Heart left ventricle (tissue), 16 donors: ENCODE data around the gene DNM3. TPM values are rescaled to one million over a fixed set of nuclear protein-coding genes. Genes with fewer than 3 reads are reported as not detected.
A peak's percentile ranks its signal among the peaks of the same experiment; 100 is the strongest.

Experiments
- ATAC-seq, 4 donors: fragments of 200-7000 bp; cut with Tn5 transposase; one replicate each; pipeline ENCODE4 v1.9.1; 2020 to 2022; ENCODE audit warnings: moderate library complexity in 4 of 4, mild to moderate bottlenecking in 3 of 4, moderate number of reproducible peaks in 1 of 4
- DNase-seq, 5 donors: peaks; one replicate each; pipeline ENCODE4 v3.0.0-alpha.2; 2020
- H3K27ac ChIP-seq, 12 donors: fragments of 200-600 bp; sonication (generic) in 4 of 12; one replicate each; pipeline versions ENCODE4 v1.5.0 to v1.8.0; 2016 to 2022; ENCODE audit warnings: mild to moderate bottlenecking in 2 of 12
- H3K27me3 ChIP-seq, 9 donors: fragments of 200-600 bp; sonication (generic) in 2 of 9; one replicate each; pipeline versions ENCODE4 v1.5.1 to v1.8.0; 2016 to 2022; ENCODE audit warnings: mild to moderate bottlenecking in 3 of 9
- H3K36me3 ChIP-seq, 9 donors: fragments of 200-600 bp; sonication (generic) in 2 of 9; one replicate each; pipeline versions ENCODE4 v1.5.0 to v1.8.0; 2018 to 2022; ENCODE audit warnings: mild to moderate bottlenecking in 2 of 9
- H3K4me1 ChIP-seq, 12 donors: fragments of 200-600 bp; sonication (generic) in 4 of 12; one replicate each; pipeline versions ENCODE4 v1.5.0 to v1.8.0; 2016 to 2022; ENCODE audit warnings: mild to moderate bottlenecking in 3 of 12
- H3K4me3 ChIP-seq, 12 donors: fragments of 200-600 bp; sonication (generic) in 4 of 12; one replicate each; pipeline versions ENCODE4 v1.5.0 to v1.8.0; 2017 to 2022; ENCODE audit warnings: mild to moderate bottlenecking in 9 of 12, moderate library complexity in 4 of 12
- H3K9me3 ChIP-seq, 12 donors: fragments of 200-600 bp; sonication (generic) in 4 of 12; one replicate each; pipeline versions ENCODE4 v1.5.0 to v1.8.0; 2016 to 2022; ENCODE audit warnings: mild to moderate bottlenecking in 1 of 12
- CTCF ChIP-seq, 12 donors: fragments of 200-600 bp; sonication (generic) in 4 of 12; IDR thresholded peaks; one replicate each; pipeline versions ENCODE4 v1.5.0 to v1.8.0; 2018 to 2022; ENCODE audit warnings: antibody characterized with exemption in 12 of 12, mild to moderate bottlenecking in 5 of 12
- POLR2A ChIP-seq, 2 donors: fragments of 450-650 bp; IDR thresholded peaks; one replicate each; pipeline ENCODE4 v1.6.1; 2017; ENCODE audit warnings: antibody characterized with exemption in 2 of 2, mild to moderate bottlenecking in 2 of 2, moderate library complexity in 2 of 2
- WGBS, 4 donors: extraction: QIAGEN DNeasy Blood & Tissue Kit in 2 of 4; methylation state at CpG; one replicate each; pipeline versions ENCODE4 v1.1.5 to v1.1.7; 2013 to 2018; 5-methylcytosine and 5-hydroxymethylcytosine counted together
- intact Hi-C, 10 donors: fragments of 100-400 bp; cut with DNase I; formaldehyde crosslinking; loops; one replicate each; pipeline versions ENCODE4 v1.11.1 to v1.14.2; 2022
- polyA plus RNA-seq, 2 donors: library from polyadenylated mRNA; stranded (reverse); fragments of 200-250 nt; gene quantifications; one replicate each; pipeline ENCODE4 v1.2.3, GENCODE V29; 2013
- total RNA-seq, 9 donors: library from RNA; depleted of rRNA in 2 of 9; stranded (reverse); fragments of >200 nt in 2 of 9; fragmentation: NEBNext Ultra II Directional in 3 of 9; extraction: Animal tissue kit (Norgen Biotek cat#: 25700) in 3 of 9; gene quantifications; one replicate each; pipeline versions ENCODE4 v1.1.0 to v1.2.4, GENCODE V29; 2016 to 2023
- donor health status: ischemic (EF 13 %, LVEDD 7.1; RV severe dilation, severe dysfunction).
- donor health status: healthy with polysubstance abuse.
- donor health status: DM: no; HTN: yes; CAD: no.
- donor health status: DM: no; HTN: no; CAD: no.
- donor health status: ischemic (EF 25% LVEDD 6.9; RV normal size, moderate dysfunction).
- donor health status: ischemic (EF 25% LVEDD 5.7; RV mildly dilated, moderate dysfunction).
- donor health status: healthy.
- donor health status: DM: yes; HTN: yes; CAD: no.
- donor health status: ischemic (EF 35%, LVEDD 5.7; RV mildly dilated, moderate dysfunction).
- donor health status: nonischemic (EF 11% LVEDD 7.7; RV severe dilation, severe dysfunction).
- donor health status: DM: yes; HTN: yes; CAD: no.
- donor health status: PGD.
- donor health status: ischemic (EF 29% LVEDD 5.4; RV normal size, mild dysfunction).
- donor health status: nonischemic (EF 23%, LVEDD 6.1; RV moderate dilation, normal function).

Gene DNM3
- total and polyA plus RNA-seq, 11 donors, result 0.44 to 3.9 (median 1.9) TPM

DNA sequence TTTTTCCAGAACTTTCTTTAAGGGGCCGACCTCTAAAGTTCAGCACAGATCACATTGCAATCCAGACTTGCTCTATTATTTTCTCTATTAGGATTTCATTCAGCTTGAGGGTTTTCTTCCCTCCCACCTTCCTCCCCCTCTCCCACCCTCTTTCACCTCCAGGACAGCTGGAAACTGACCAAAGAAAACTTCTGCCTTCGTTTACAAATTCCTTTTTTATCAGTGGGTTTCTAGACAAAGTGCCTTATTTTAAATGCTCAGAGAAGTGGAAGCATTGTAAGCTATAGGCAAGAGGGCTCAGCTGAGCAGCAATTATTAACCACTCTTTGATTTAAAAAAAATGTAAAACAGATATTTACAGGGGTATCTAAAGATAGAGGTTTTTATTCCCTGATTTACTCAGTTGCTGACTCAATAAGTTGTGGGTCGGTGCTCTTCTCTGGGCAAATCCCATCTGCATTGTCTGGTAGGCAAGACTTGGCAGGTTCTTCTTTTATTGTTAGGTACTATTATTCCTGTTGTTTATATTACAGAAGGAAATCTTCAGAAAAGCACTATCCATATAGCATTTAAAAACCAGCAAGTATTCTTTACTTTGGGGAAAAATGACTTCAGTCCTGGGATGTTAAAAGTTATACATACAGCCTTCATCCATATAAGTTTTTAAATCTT is 302.2 kb downstream of the DNM3 start:
- Histone ChIP-seq H3K9me3 (no peaks in the 10 kb centered on the region), H3K27me3 (no peaks in the 10 kb centered on the region), H3K4me3 (peak overlapping the region; percentile 25 to 70 (median 56)), H3K36me3 (peaks cover 0 to 3% (median 0%) of the 10 kb centered on the region in 9 donors), H3K4me1 (peaks cover 0 to 40% (median 6%) of the 10 kb centered on the region in 12 donors), H3K27ac (peak overlapping the region; percentile 70 to 89 (median 84))
- WGBS, 4 donors, result 25 to 41% (median 33%) methylated on average over 3 of the region's 3 CpGs
- TF ChIP-seq CTCF (IDR thresholded peaks at IDR 0.05), result no peak
- no peak for TF ChIP-seq POLR2A (IDR thresholded peaks at IDR 0.05)
- intact Hi-C loops, result loop anchor here in 5 of 10 donors (2.0 to 10.0 kb wide), 4 partner anchors 39 to 255 kb away; no protein-coding TSS in a partner anchor
- ATAC-seq (peak in 1 of 4 donors; percentile 21), DNase-seq (peak in 1 of 5 donors; percentile 13)

DNA sequence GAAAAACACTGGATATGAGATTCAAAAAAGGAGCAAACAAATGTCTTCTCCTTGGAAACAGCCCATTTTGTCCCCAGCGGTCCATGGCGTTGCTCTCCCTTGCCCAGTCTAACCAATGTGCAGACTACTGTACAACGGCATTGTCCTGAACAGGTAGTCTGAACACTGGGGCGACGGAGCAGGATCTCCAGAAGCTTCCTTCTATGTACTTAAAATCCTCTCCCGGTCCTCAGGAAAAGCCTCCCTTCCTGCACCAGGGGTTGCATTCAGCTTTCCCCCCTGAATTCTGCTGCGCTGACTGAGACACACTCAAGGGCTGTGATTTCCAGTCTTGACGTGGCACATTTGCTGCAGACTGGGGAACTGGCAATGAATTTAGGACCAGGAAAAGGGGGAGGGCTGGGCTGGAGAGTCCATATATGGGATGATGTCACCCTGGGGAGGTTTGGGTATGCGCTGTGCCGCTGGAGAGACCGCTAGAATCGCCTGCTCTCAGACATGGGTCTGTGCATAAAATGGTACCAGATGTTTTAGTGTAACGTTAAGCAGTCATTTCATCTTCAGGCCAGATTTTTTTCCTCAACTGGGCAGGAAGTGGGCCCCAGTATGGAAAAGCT is 303.3 kb downstream of the DNM3 start:
- 37 to 57% (median 46%) methylated on average over 13 of the region's 13 CpGs for WGBS, 4 donors
- DNase-seq (peak; percentile 80 to 87 (median 85)), ATAC-seq (peak; percentile 95 to 96 (median 96))
- no peaks in the 10 kb centered on the region for H3K27me3 ChIP-seq
- H3K9me3 ChIP-seq, result no peaks in the 10 kb centered on the region
- intact Hi-C loops, result loop anchor here in 5 of 10 donors (5.0 to 10.0 kb wide), 3 partner anchors 38 to 253 kb away; no protein-coding TSS in a partner anchor
- peak in 1 of 2 donors; percentile 86 for TF ChIP-seq POLR2A (IDR thresholded peaks at IDR 0.05)
- TF ChIP-seq CTCF (IDR thresholded peaks at IDR 0.05), result no peak
- H3K4me1 ChIP-seq, result peaks cover 0 to 39% (median 5%) of the 10 kb centered on the region in 12 donors
- peak overlapping the region; percentile 70 to 89 (median 84) for H3K27ac ChIP-seq
- H3K4me3 ChIP-seq, result peak overlapping the region; percentile 25 to 70 (median 56)
- H3K36me3 ChIP-seq, result no peaks in the 10 kb centered on the region

- intact Hi-C loops, result loop anchor here in 3 of 10 donors (5.0 to 10.0 kb wide), 2 partner anchors 37 to 250 kb away; no protein-coding TSS in a partner anchor
- H3K9me3 ChIP-seq, result no peaks in the 10 kb centered on the region
- ATAC-seq, result peak; percentile 41 to 54 (median 50)
- no peaks in the 10 kb centered on the region for H3K36me3 ChIP-seq
- TF ChIP-seq CTCF (IDR thresholded peaks at IDR 0.05) (no peak), POLR2A (IDR thresholded peaks at IDR 0.05) (no peak)
- H3K4me3 ChIP-seq, result peak overlapping the region in 11 of 12 donors; percentile 28 to 70 (median 59)
- WGBS, 4 donors, result 11 to 29% (median 18%) methylated on average over 2 of the region's 2 CpGs
- peak in 1 of 5 donors; percentile 14 for DNase-seq
- peaks cover 0 to 33% (median 4%) of the 10 kb centered on the region in 12 donors for H3K4me1 ChIP-seq
- H3K27ac ChIP-seq, result peak overlapping the region; percentile 70 to 89 (median 84)
- H3K27me3 ChIP-seq, result no peaks in the 10 kb centered on the region
Measured at GRCh38 chr1:172145231-172145651, 303.9 kb downstream of the DNM3 start.

DNA sequence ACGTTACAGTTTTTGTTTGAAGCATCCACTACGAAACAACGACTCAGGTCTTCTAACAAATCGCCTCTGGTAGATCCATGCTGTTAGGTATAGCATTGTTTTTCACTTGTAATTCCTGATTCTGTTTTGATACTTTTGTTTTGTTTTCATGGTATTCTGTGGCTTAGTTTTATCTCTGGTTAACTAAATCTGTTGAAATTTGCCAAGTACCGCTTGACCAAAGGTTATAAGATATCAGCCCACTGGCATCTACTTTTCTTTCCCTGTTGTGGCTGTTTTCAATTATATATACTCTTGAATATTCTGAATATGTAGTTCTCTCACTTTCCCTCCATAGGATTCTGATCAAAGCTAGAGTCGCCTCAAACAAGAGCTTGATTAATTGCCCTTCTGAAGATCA is 304.4 kb downstream of the DNM3 start:
- DNase-seq (no peak), ATAC-seq (no peak)
- intact Hi-C loops, result loop anchor here in 4 of 10 donors (2.0 to 10.0 kb wide), 3 partner anchors 35 to 249 kb away; no protein-coding TSS in a partner anchor
- Histone ChIP-seq H3K27ac (peak overlapping the region; percentile 70 to 89 (median 84)), H3K36me3 (no peaks in the 10 kb centered on the region), H3K9me3 (no peaks in the 10 kb centered on the region), H3K4me1 (peaks cover 0 to 28% (median 3%) of the 10 kb centered on the region in 12 donors), H3K4me3 (peak overlapping the region in 7 of 12 donors; percentile 51 to 70 (median 62)), H3K27me3 (no peaks in the 10 kb centered on the region)
- TF ChIP-seq CTCF (IDR thresholded peaks at IDR 0.05) (no peak), POLR2A (IDR thresholded peaks at IDR 0.05) (no peak)
- 45 to 58% (median 53%) methylated on average over 6 of the region's 6 CpGs for WGBS, 4 donors
